Peyer's patch (tissue), 4 donors: ENCODE results near the gene FCSK. TPM values are rescaled to one million over a fixed set of nuclear protein-coding genes. Genes with fewer than 3 reads are reported as not detected.

Source experiments
- DNase-seq, 3 donors: peaks; one replicate each; pipeline ENCODE4 v3.0.0-alpha.2; 2017 to 2019
- H3K27ac ChIP-seq, 4 donors: fragments of 200-600 bp; sonication (generic); one replicate each; pipeline ENCODE4 v1.5.1; 2016 to 2019
- H3K27me3 ChIP-seq, 2 donors: fragments of 200-600 bp; sonication (generic); one replicate each; pipeline ENCODE4 v1.5.1; 2019
- H3K36me3 ChIP-seq, 3 donors: fragments of 200-600 bp; sonication (generic); one replicate each; pipeline ENCODE4 v1.5.1; 2016 to 2019
- H3K4me1 ChIP-seq, 4 donors: fragments of 200-600 bp; sonication (generic); one replicate each; pipeline ENCODE4 v1.5.1; 2016 to 2019
- H3K4me3 ChIP-seq, 4 donors: fragments of 200-600 bp; sonication (generic); 1 replicate in 3 of 4; 2 replicates in 1 of 4; pipeline ENCODE4 v1.5.1; 2016 to 2019; ENCODE audit warnings: mild to moderate bottlenecking in 1 of 4
- H3K9me3 ChIP-seq, 4 donors: fragments of 200-600 bp; sonication (generic); one replicate each; pipeline ENCODE4 v1.5.1; 2016 to 2019; ENCODE audit warnings: mild to moderate bottlenecking in 1 of 4
- CTCF ChIP-seq, 6 experiments: fragments of 450-650 bp in 4 of 6; fragments of 200-600 bp in 2 of 6; sonication (generic) in 1 of 6; IDR thresholded peaks; one replicate each; pipeline ENCODE4 v1.5.1; 2017 to 2019; ENCODE audit warnings: antibody characterized with exemption in 6 of 6, mild to moderate bottlenecking in 3 of 6, moderate library complexity in 1 of 6
- POLR2A ChIP-seq, 2 donors: fragments of 450-650 bp; IDR thresholded peaks; one replicate each; pipeline ENCODE4 v1.5.1; 2017; ENCODE audit warnings: antibody characterized with exemption in 2 of 2, mild to moderate bottlenecking in 2 of 2, moderate library complexity in 2 of 2
- total RNA-seq, 4 donors: library from RNA; depleted of rRNA; stranded (reverse); fragments of >200 nt; gene quantifications; one replicate each; pipeline ENCODE4 v1.1.0, GENCODE V29; 2016

The FCSK gene
- total RNA-seq, 4 donors from 2014 or later = 32.2 to 127 (median 52.9) TPM

GRCh38 chr16:70482624-70483023 lies 28.2 kb downstream of the FCSK start:
- H3K27ac ChIP-seq = no peak overlapping the region
- no peak for TF ChIP-seq CTCF (IDR thresholded peaks at IDR 0.05)
- TF ChIP-seq POLR2A (IDR thresholded peaks at IDR 0.05) = no peak
- peaks cover 0 to 88% (median 0%) of the 10 kb centered on the region in 3 donors for H3K36me3 ChIP-seq
- H3K27me3 ChIP-seq = no peaks in the 10 kb centered on the region
- H3K4me1 ChIP-seq = no peaks in the 10 kb centered on the region
- DNase-seq = no peak
- H3K4me3 ChIP-seq = no peak overlapping the region
- no peaks in the 10 kb centered on the region for H3K9me3 ChIP-seq

DNA sequence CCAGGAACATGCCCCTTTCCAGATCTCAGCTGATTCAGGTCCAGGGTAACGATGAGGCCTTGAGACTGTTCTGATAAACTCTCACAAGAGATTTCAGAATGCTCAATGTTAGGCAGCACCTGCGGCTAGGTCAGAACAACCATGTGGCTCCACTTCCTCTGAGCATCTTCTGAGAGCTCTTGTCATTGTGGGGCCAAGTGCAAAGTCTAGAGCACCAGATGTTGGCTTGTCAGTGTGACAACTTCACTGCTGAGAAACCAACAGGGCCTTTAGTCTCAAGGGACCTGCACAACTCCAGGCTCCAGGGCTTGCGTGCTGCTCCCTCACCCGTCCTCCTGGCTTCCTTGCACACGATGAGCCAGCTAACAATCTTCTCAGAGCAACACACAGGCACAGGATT lies 29.0 kb downstream of the FCSK start:
- no peak for DNase-seq
- Histone ChIP-seq H3K27ac (no peak overlapping the region), H3K27me3 (no peaks in the 10 kb centered on the region), H3K9me3 (no peaks in the 10 kb centered on the region), H3K4me1 (no peaks in the 10 kb centered on the region), H3K36me3 (peaks cover 0 to 93% (median 0%) of the 10 kb centered on the region in 3 donors), H3K4me3 (no peak overlapping the region)
- TF ChIP-seq CTCF (IDR thresholded peaks at IDR 0.05) (no peak), POLR2A (IDR thresholded peaks at IDR 0.05) (no peak)

GRCh38 chr16:70484867-70485266 lies 30.5 kb downstream of the FCSK start:
- peaks cover 0 to 91% (median 0%) of the 10 kb centered on the region in 3 donors for H3K36me3 ChIP-seq
- no peaks in the 10 kb centered on the region for H3K9me3 ChIP-seq
- no peak for DNase-seq
- H3K27me3 ChIP-seq = no peaks in the 10 kb centered on the region
- no peak overlapping the region for H3K4me3 ChIP-seq
- TF ChIP-seq CTCF (IDR thresholded peaks at IDR 0.05) (no peak), POLR2A (IDR thresholded peaks at IDR 0.05) (no peak)
- no peaks in the 10 kb centered on the region for H3K4me1 ChIP-seq
- H3K27ac ChIP-seq = no peak overlapping the region

DNA sequence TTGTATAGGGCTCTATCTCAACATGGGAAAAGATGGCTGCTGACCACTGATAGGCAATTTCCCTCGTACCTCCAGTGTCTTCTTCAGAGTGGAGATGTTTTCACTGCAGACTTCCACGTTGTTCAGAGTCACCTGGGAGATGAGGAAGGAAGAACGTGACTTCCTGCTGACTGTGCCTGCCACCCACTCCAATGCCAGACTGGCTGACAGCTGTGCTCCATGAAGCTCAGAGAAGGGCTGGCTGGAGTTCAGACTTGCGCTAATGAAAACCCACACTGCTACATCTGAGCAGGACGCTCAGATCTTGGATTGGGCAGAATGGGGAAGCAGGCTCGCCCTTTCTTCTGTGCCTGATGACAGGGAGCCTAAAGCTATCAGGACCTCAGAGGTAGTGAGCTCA lies 35.9 kb downstream of the FCSK start:
- TF ChIP-seq POLR2A (IDR thresholded peaks at IDR 0.05) (no peak), CTCF (IDR thresholded peaks at IDR 0.05) (no peak)
- Histone ChIP-seq H3K27ac (no peak overlapping the region), H3K4me1 (no peaks in the 10 kb centered on the region)

DNA sequence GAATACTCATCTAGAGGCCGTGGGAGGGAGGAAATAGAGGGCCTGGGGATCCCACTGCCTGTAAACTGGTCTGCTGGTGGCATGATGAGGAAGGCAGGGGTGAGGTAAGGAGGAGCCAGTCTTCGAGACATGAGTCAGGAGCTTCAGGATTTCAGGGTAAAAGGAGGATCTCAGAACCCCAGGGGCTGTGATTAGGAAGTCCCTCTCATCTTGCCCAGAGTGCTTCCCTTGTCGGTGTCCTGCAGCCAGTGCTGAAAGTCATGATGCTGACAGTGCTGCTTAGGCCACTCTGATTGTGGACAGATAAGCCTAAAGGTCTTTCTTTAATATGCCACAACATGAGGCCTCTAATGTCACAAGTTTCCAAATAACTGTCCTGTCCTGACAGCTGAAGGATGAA lies 39.4 kb downstream of the FCSK start:
- TF ChIP-seq CTCF (IDR thresholded peaks at IDR 0.05) = no peak
- TF ChIP-seq POLR2A (IDR thresholded peaks at IDR 0.05) = no peak
- Histone ChIP-seq H3K36me3 (peaks cover 0 to 93% (median 0%) of the 10 kb centered on the region in 3 donors), H3K27ac (no peak overlapping the region), H3K9me3 (no peaks in the 10 kb centered on the region), H3K4me3 (no peak overlapping the region), H3K27me3 (no peaks in the 10 kb centered on the region), H3K4me1 (no peaks in the 10 kb centered on the region)
- DNase-seq = no peak

More for the DNA sequence above, 35.9 kb downstream of the FCSK start:
- Histone ChIP-seq H3K9me3 (no peaks in the 10 kb centered on the region), H3K4me3 (no peak overlapping the region), H3K36me3 (peaks cover 0 to 89% (median 0%) of the 10 kb centered on the region in 3 donors), H3K27me3 (no peaks in the 10 kb centered on the region)
- no peak for DNase-seq

GRCh38 chr16:70494202-70494770 lies 39.9 kb downstream of the FCSK start:
- no peaks in the 10 kb centered on the region for H3K27me3 ChIP-seq
- H3K4me1 ChIP-seq = no peaks in the 10 kb centered on the region
- H3K36me3 ChIP-seq = peaks cover 0 to 92% (median 0%) of the 10 kb centered on the region in 3 donors
- H3K27ac ChIP-seq = no peak overlapping the region
- DNase-seq = no peak
- TF ChIP-seq POLR2A (IDR thresholded peaks at IDR 0.05) = no peak
- TF ChIP-seq CTCF (IDR thresholded peaks at IDR 0.05) = no peak
- H3K9me3 ChIP-seq = no peaks in the 10 kb centered on the region
- H3K4me3 ChIP-seq = no peak overlapping the region
